ENCODE measurements around the gene DNAJC21. TPM values are rescaled to one million over a fixed set of nuclear protein-coding genes. Genes with fewer than 3 reads are reported as not detected.

The DNAJC21 gene
- total RNA-seq, 1 donor from 2014 or later = 45.3 TPM

DNA sequence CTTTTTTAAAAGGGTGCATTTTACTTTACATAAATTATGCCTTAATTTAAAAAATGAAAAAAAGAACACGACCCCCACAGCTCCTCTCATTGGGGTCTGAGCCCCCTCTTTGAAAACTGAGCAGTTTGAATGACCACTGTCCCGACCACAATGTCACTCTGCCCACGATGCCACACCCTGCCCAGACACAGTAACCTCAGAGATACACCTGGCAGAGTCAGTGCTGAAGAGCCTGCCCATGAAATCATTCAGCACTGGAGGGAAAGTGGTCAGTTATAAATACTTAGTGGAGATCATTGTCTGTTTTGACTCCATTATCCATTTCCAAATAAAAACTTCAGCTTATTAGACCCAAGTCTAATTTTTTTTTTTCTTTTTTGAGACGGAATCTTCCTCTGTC is 49.3 kb downstream of the DNAJC21 start:
- H3K27me3 Mint-ChIP-seq (ENCODE audit: low read depth) = no peaks in the 10 kb centered on the region
- H3K4me1 Mint-ChIP-seq = no peaks in the 10 kb centered on the region
- TF ChIP-seq, protein P1, sequence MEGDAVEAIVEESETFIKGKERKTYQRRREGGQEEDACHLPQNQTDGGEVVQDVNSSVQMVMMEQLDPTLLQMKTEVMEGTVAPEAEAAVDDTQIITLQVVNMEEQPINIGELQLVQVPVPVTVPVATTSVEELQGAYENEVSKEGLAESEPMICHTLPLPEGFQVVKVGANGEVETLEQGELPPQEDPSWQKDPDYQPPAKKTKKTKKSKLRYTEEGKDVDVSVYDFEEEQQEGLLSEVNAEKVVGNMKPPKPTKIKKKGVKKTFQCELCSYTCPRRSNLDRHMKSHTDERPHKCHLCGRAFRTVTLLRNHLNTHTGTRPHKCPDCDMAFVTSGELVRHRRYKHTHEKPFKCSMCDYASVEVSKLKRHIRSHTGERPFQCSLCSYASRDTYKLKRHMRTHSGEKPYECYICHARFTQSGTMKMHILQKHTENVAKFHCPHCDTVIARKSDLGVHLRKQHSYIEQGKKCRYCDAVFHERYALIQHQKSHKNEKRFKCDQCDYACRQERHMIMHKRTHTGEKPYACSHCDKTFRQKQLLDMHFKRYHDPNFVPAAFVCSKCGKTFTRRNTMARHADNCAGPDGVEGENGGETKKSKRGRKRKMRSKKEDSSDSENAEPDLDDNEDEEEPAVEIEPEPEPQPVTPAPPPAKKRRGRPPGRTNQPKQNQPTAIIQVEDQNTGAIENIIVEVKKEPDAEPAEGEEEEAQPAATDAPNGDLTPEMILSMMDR (IDR thresholded peaks at IDR 0.05; ENCODE audit: unreplicated experiment) = no peak
- H3K27ac Mint-ChIP-seq = no peak overlapping the region
- no peaks in the 10 kb centered on the region for H3K36me3 Mint-ChIP-seq
- H3K4me3 Mint-ChIP-seq = no peak overlapping the region
- peaks cover 24% of the 10 kb centered on the region for H3K9me3 Mint-ChIP-seq
- no peak for DNase-seq (ENCODE audit: low spot score in 2 of 2, unreplicated experiment in 2 of 2)

GRCh38 chr5:34982823-34983222 is 53.5 kb downstream of the DNAJC21 start:
- Mint-ChIP-seq H3K36me3 (no peaks in the 10 kb centered on the region), H3K27me3 (ENCODE audit: low read depth) (no peaks in the 10 kb centered on the region), H3K4me3 (no peak overlapping the region), H3K4me1 (no peaks in the 10 kb centered on the region), H3K27ac (no peak overlapping the region), H3K9me3 (peaks cover 48% of the 10 kb centered on the region)
- no peak for DNase-seq (ENCODE audit: low spot score in 2 of 2, unreplicated experiment in 2 of 2)
- TF ChIP-seq, protein P1 (IDR thresholded peaks at IDR 0.05; ENCODE audit: unreplicated experiment) = no peak

DNA sequence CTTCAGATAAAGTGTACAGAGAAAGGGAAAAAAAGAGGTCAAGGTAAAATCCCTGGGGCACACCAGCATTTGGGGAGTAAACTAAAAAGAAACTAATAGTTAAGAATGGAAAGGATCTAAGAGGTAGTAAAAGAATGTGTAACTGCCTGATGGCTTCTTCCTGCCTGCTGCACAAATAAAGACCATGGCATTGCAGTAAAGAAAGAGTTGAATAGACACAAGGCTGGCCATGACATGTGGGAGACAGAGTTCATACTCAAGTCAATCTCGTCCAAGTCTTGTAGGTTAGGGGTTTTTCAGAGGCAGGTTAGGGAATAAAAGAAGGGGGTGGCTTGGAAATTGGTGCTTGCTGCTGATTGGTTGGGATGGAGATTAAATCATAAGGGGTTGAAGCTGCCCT is 57.6 kb downstream of the DNAJC21 start:
- Mint-ChIP-seq H3K27me3 (ENCODE audit: low read depth) (no peaks in the 10 kb centered on the region), H3K36me3 (peaks cover 2% of the 10 kb centered on the region), H3K4me1 (peaks cover 3% of the 10 kb centered on the region), H3K9me3 (peaks cover 41% of the 10 kb centered on the region), H3K4me3 (no peak overlapping the region), H3K27ac (no peak overlapping the region)
- no peak for DNase-seq (ENCODE audit: low spot score in 2 of 2, unreplicated experiment in 2 of 2)
- TF ChIP-seq, protein P1 (IDR thresholded peaks at IDR 0.05; ENCODE audit: unreplicated experiment) = no peak

DNA sequence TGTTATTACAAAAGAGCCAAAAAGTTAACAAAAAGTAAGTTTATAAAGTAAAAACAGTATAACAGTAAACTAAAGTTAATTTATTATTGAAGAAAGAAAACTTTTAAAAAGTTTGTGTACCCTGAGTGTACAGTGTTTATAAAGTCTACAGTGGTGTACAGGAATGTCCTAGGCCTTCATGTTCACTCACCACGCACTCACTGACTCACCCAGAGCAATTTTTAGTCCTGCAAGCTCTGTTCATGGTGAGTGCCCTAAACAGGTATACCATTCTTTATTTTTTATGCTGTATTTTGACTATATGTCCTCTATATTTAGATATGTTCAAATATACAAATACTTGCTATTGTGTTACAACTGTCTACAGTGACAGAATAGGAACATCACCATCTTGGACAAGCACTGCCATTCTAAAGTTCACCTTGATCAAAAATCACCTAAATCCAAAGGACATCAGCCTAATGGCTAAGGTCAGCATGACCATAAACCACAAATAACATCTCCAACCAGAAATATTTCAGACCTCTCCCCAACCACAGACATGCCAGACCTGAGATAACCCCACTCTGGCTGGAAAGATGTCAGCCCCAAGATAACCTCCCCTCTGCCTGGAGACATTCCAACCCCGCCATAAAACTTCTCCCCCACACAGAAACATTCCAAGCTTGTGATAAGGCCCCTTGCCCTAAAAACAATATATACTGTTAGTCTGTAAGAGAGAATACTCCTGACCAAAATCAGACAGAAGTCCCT is 62.3 kb downstream of the DNAJC21 start:
- Mint-ChIP-seq H3K36me3 (peaks cover 2% of the 10 kb centered on the region), H3K27me3 (ENCODE audit: low read depth) (no peaks in the 10 kb centered on the region), H3K4me1 (peaks cover 4% of the 10 kb centered on the region), H3K4me3 (no peak overlapping the region), H3K27ac (no peak overlapping the region), H3K9me3 (peaks cover 26% of the 10 kb centered on the region)
- TF ChIP-seq, protein P1 (IDR thresholded peaks at IDR 0.05; ENCODE audit: unreplicated experiment) = no peak
- no peak for DNase-seq (ENCODE audit: low spot score in 2 of 2, unreplicated experiment in 2 of 2)

GRCh38 chr5:34993951-34994350 is 64.6 kb downstream of the DNAJC21 start:
- Mint-ChIP-seq H3K36me3 (peaks cover 2% of the 10 kb centered on the region), H3K27ac (no peak overlapping the region), H3K9me3 (peaks cover 17% of the 10 kb centered on the region), H3K27me3 (ENCODE audit: low read depth) (no peaks in the 10 kb centered on the region), H3K4me1 (peaks cover 7% of the 10 kb centered on the region), H3K4me3 (no peak overlapping the region)
- no peak for DNase-seq (ENCODE audit: low spot score in 2 of 2, unreplicated experiment in 2 of 2)
- TF ChIP-seq, protein P1 (IDR thresholded peaks at IDR 0.05; ENCODE audit: unreplicated experiment) = no peak

All from mesothelial cell of epicardium (in vitro differentiated cells).